DOHH2 (cell line): Measurements from ENCODE around the gene NAALADL2.

Experiments
- CTCF ChIP-seq: fragments of 200-600 bp; sonication (generic); IDR thresholded peaks from one replicate; pipeline ENCODE4 v1.5.1; 2014; ENCODE audit warnings: antibody characterized with exemption, mild to moderate bottlenecking, low read depth, low read length; ENCODE audit not compliant: poor library complexity, severe bottlenecking
- EZH2phosphoT487 ChIP-seq: fragments of 200-600 bp; sonication (generic); IDR thresholded peaks from 2 replicates; pipeline ENCODE4 v1.6.1; 2017; ENCODE audit warnings: borderline replicate concordance, mild to moderate bottlenecking, antibody characterized with exemption, low read length, moderate library complexity, mixed read lengths

- no peak for TF ChIP-seq CTCF
- no peak for TF ChIP-seq EZH2phosphoT487
Measured at GRCh38 chr3:175266478-175266877, 407.3 kb downstream of the NAALADL2 start.
